IMR-90 (cell line): Measurements from ENCODE around the gene PRRC1. TPM values are rescaled to one million over a fixed set of nuclear protein-coding genes. Genes with fewer than 3 reads are reported as not detected.

Experiments
- ATAC-seq: fragments of 200-7000 bp; cut with Tn5 transposase; 2 replicates; pipeline ENCODE4 v1.9.1; 2020; ENCODE audit warnings: low read depth, mild to moderate bottlenecking, moderate library complexity
- BruUV-seq: library from RNA; stranded (reverse); fragments of 400-500 nt; replicated peaks from 2 replicates; lab custom pipeline; 2021; lab: Mats Ljungman, UMichigan
- CTCF ChIA-PET: fragments of 300-600 bp; formaldehyde crosslinking; extraction: SDS; loops from one replicate; lab custom pipeline; 2021; ENCODE audit warnings: antibody characterized with exemption; lab: Yijun Ruan, JAX
- POLR2A ChIA-PET: fragments of 300-600 bp; sonication (Branson Sonifier 250); formaldehyde crosslinking; loops from one replicate; lab custom pipeline; 2022; ENCODE audit warnings: antibody characterized with exemption; ENCODE audit not compliant: unreplicated experiment; lab: Charles Lee
- DNase-seq: peaks from one replicate; pipeline ENCODE4 v3.0.0; 2013
- H2AFZ ChIP-seq: replicated peaks from 2 replicates; pipeline ENCODE3; 2013; ENCODE audit warnings: low read length, mild to moderate bottlenecking; ENCODE audit not compliant: poor library complexity
- H2AK5ac ChIP-seq: 2 replicates; pipeline ENCODE4 v1.6.1; 2013; ENCODE audit warnings: low read depth, low read length, inconsistent platforms
- H2AK9ac ChIP-seq: replicated peaks from 2 replicates; pipeline ENCODE3; 2013; ENCODE audit warnings: mild to moderate bottlenecking, low read depth, low read length, moderate library complexity; ENCODE audit not compliant: poor library complexity
- H2BK120ac ChIP-seq: 2 replicates; pipeline ENCODE4 v1.6.1; 2013; ENCODE audit warnings: low read depth, low read length, inconsistent platforms
- H2BK15ac ChIP-seq: 3 replicates; pipeline ENCODE4 v1.6.1; 2013; ENCODE audit warnings: low read depth, low read length, inconsistent platforms
- H2BK20ac ChIP-seq: 2 replicates; pipeline ENCODE4 v1.6.1; 2013; ENCODE audit warnings: low read depth, mild to moderate bottlenecking, inconsistent platforms, low read length, moderate library complexity
- H2BK5ac ChIP-seq: 2 replicates; pipeline ENCODE4 v1.6.1; 2013; ENCODE audit warnings: mild to moderate bottlenecking, low read depth, low read length, inconsistent platforms; ENCODE audit not compliant: poor library complexity, severe bottlenecking
- H3K14ac ChIP-seq: replicated peaks from 2 replicates; pipeline ENCODE4 v1.6.1; 2013; ENCODE audit warnings: low read depth, low read length, inconsistent platforms
- H3K18ac ChIP-seq: 2 replicates; pipeline ENCODE4 v1.6.1; 2013; ENCODE audit warnings: low read depth, low read length, control low read depth
- H3K23ac ChIP-seq: 2 replicates; pipeline ENCODE4 v1.6.1; 2013; ENCODE audit warnings: low read depth, low read length, inconsistent platforms
- H3K27ac ChIP-seq: 2 replicates; pipeline ENCODE4 v1.5.1; 2013; ENCODE audit warnings: mild to moderate bottlenecking, control low read depth, low read length; ENCODE audit not compliant: insufficient read depth
- H3K27me3 ChIP-seq: 2 replicates; pipeline ENCODE4 v1.6.1; 2013; ENCODE audit warnings: low read length; ENCODE audit not compliant: control insufficient read depth, insufficient read depth
- H3K36me3 ChIP-seq: 2 replicates; pipeline ENCODE4 v1.6.1; 2013; ENCODE audit warnings: low read length, mixed read lengths; ENCODE audit not compliant: control insufficient read depth, insufficient read depth
- H3K4ac ChIP-seq: 2 replicates; pipeline ENCODE4 v1.6.1; 2013; ENCODE audit warnings: low read depth, low read length, inconsistent platforms
- H3K4me1 ChIP-seq: 2 replicates; pipeline ENCODE4 v1.6.1; 2013; ENCODE audit warnings: low read length, mixed read lengths; ENCODE audit not compliant: control insufficient read depth, insufficient read depth
- H3K4me2 ChIP-seq: 2 replicates; pipeline ENCODE4 v1.6.1; 2013; ENCODE audit warnings: low read depth, mild to moderate bottlenecking, control low read depth, low read length, moderate library complexity
- H3K4me3 ChIP-seq: 2 replicates; pipeline ENCODE4 v1.5.1; 2013; ENCODE audit warnings: low read depth, mild to moderate bottlenecking, control low read depth, low read length, moderate library complexity; ENCODE audit not compliant: insufficient read depth
- H3K56ac ChIP-seq: 2 replicates; pipeline ENCODE4 v1.6.1; 2013; ENCODE audit warnings: low read length, inconsistent platforms; ENCODE audit not compliant: insufficient read depth; ENCODE audit errors: extremely low read depth
- H3K79me1 ChIP-seq, 2 experiments: 2 replicates each; pipeline ENCODE4 v1.6.1; 2013; ENCODE audit warnings: low read length in 2 of 2, inconsistent platforms in 1 of 2, low read depth in 1 of 2
- H3K9ac ChIP-seq: 2 replicates; pipeline ENCODE4 v1.6.1; 2013; ENCODE audit warnings: low read depth, low read length, control low read depth
- H3K9me1 ChIP-seq: 2 replicates; pipeline ENCODE4 v1.6.1; 2013; ENCODE audit warnings: low read length, inconsistent platforms; ENCODE audit not compliant: insufficient read depth
- H3K9me3 ChIP-seq: 2 replicates; pipeline ENCODE4 v1.6.1; 2013; ENCODE audit warnings: low read length; ENCODE audit not compliant: control insufficient read depth, insufficient read depth
- H4K20me1 ChIP-seq: 2 replicates; pipeline ENCODE4 v1.6.1; 2013; ENCODE audit warnings: low read length, inconsistent platforms; ENCODE audit not compliant: insufficient read depth
- H4K5ac ChIP-seq: 2 replicates; pipeline ENCODE4 v1.6.1; 2013; ENCODE audit warnings: mild to moderate bottlenecking, low read depth, low read length, control low read depth
- H4K8ac ChIP-seq, 2 experiments: 2 replicates each; pipeline ENCODE4 v1.6.1; 2013; ENCODE audit warnings: low read depth in 2 of 2, low read length in 2 of 2, control low read depth in 1 of 2, inconsistent platforms in 1 of 2
- H4K91ac ChIP-seq: 2 replicates; pipeline ENCODE4 v1.6.1; 2013; ENCODE audit warnings: low read depth, low read length, inconsistent platforms; ENCODE audit not compliant: insufficient read depth
- BHLHE40 ChIP-seq: fragments of 150-350 bp; IDR thresholded peaks from 2 replicates; pipeline ENCODE4 v1.6.1; 2016; ENCODE audit warnings: mild to moderate bottlenecking, low read depth, low read length
- CHD1 ChIP-seq: IDR thresholded peaks from 2 replicates; pipeline ENCODE4 v1.6.1; 2012; ENCODE audit warnings: low read depth, low read length, improper control_type of control experiment
- CTCF ChIP-seq: conservative IDR thresholded peaks from 2 replicates; pipeline ENCODE4 v1.5.1; 2012; ENCODE audit warnings: mild to moderate bottlenecking, low read depth, low read length, improper control_type of control experiment
- ELK1 ChIP-seq: fragments of 150-350 bp; IDR thresholded peaks from 2 replicates; pipeline ENCODE4 v1.6.1; 2016; ENCODE audit warnings: low read depth, mild to moderate bottlenecking, low read length, moderate library complexity, borderline replicate concordance
- MAZ ChIP-seq: IDR thresholded peaks from 2 replicates; pipeline ENCODE4 v1.6.1; 2012; ENCODE audit warnings: low read depth, mild to moderate bottlenecking, low read length, improper control_type of control experiment, moderate library complexity, borderline replicate concordance
- NFE2L2 ChIP-seq: fragments of 150-350 bp; IDR thresholded peaks from 2 replicates; pipeline ENCODE4 v1.6.1; 2016; ENCODE audit warnings: low read depth, mild to moderate bottlenecking, low read length
- POLR2A ChIP-seq: IDR thresholded peaks from 2 replicates; pipeline ENCODE4 v1.6.1; 2012; ENCODE audit warnings: mild to moderate bottlenecking, low read depth, low read length
- SMC3 ChIP-seq: fragments of 150-350 bp; IDR thresholded peaks from 2 replicates; pipeline ENCODE4 v1.6.1; 2016; ENCODE audit warnings: low read depth, mild to moderate bottlenecking, antibody characterized with exemption, low read length, moderate library complexity
- USF2 ChIP-seq: fragments of 150-350 bp; IDR thresholded peaks from 2 replicates; pipeline ENCODE4 v1.6.1; 2017; ENCODE audit warnings: mild to moderate bottlenecking, antibody characterized with exemption, low read length, low read depth
- WGBS, 2 experiments: methylation state at CpG; one replicate each; pipeline versions ENCODE4 v1.1.5 to v1.1.7; 2013; ENCODE audit warnings: missing lambda C conversion rate in 2 of 2; ENCODE audit not compliant: insufficient read length in 1 of 2; ENCODE audit errors: extremely low coverage in 2 of 2; 5-methylcytosine and 5-hydroxymethylcytosine counted together
- dilution Hi-C: fragments of 300-500 bp; cut with HindIII; formaldehyde crosslinking; loops from one replicate; pipeline ENCODE4 v1.14.3; 2018; ENCODE audit warnings: low sequenced_read_pairs; ENCODE audit not compliant: unreplicated experiment
- in situ Hi-C: fragments of 300-500 bp; cut with MboI; formaldehyde crosslinking; loops from 3 replicates; pipeline ENCODE4 v1.14.3; 2019; ENCODE audit warnings: low sequenced_read_pairs, inconsistent platforms, mixed read lengths
- intact Hi-C: fragments of 100-400 bp; cut with micrococcal nuclease; formaldehyde crosslinking; loops from 2 replicates; pipeline ENCODE4 v1.10.0; 2022
- polyA plus RNA-seq, 3 experiments: library from polyadenylated mRNA; depleted of rRNA; stranded (reverse); fragments of >200 nt; gene quantifications; 2 replicates each; pipeline ENCODE4 v1.2.3, GENCODE V29; 2012; ENCODE audit warnings: low replicate concordance in 1 of 3
- total RNA-seq: library from RNA; depleted of rRNA; stranded (reverse); fragments of >200 nt; gene quantifications from 2 replicates; pipeline ENCODE4 v1.2.3, GENCODE V29; 2012

Gene PRRC1
- total and polyA plus RNA-seq, 2 of the 4 experiments (the other 2 are of a cell fraction), result 46.8 to 63.1 TPM

GRCh38 chr5:127549551-127549950, 32.1 kb downstream of the PRRC1 start:
- ChIA-PET CTCF (no interaction called here), POLR2A (no interaction called here)
- no peaks in the 10 kb centered on the region; the same call in none of the 2 replicates for H3K9me1 ChIP-seq
- peaks cover 11 to 33% of the 10 kb centered on the region in 2 experiments for H3K79me1 ChIP-seq
- no peak overlapping the region for H2BK20ac ChIP-seq
- H4K20me1 ChIP-seq, result peaks cover 8% of the 10 kb centered on the region; the same call in 1 of the 2 replicates
- H3K4ac ChIP-seq, result no peak overlapping the region
- H3K18ac ChIP-seq, result no peak overlapping the region
- H3K36me3 ChIP-seq, result peaks cover 21% of the 10 kb centered on the region
- H3K4me1 ChIP-seq, result 0 out of 2 replicates have a peak, but pooled peaks cover 2% of the 10 kb centered on the region
- dilution Hi-C loops (no loop called here), in situ Hi-C loops (no loop called here), intact Hi-C loops (no loop called here)
- WGBS, 2 experiments, result no CpG with 5 or more reads among the region's 2 CpGs
- DNase-seq (no peak), ATAC-seq (no peak)
- H2BK15ac ChIP-seq, result no peak overlapping the region
- BruUV-seq, result no TSS peak
- H3K9ac ChIP-seq, result no peak overlapping the region
- H3K56ac ChIP-seq, result no peak overlapping the region
- no peak overlapping the region for H2AK9ac ChIP-seq
- H4K5ac ChIP-seq, result no peak overlapping the region
- no peak for TF ChIP-seq MAZ
- no peak for TF ChIP-seq CTCF
- TF ChIP-seq ELK1, result no peak
- TF ChIP-seq SMC3, result no peak
- no peak for TF ChIP-seq CHD1
- no peak for TF ChIP-seq POLR2A
- TF ChIP-seq NFE2L2, result no peak
- no peak for TF ChIP-seq USF2
- no peak for TF ChIP-seq BHLHE40
- no peak overlapping the region for H3K14ac ChIP-seq
- H3K23ac ChIP-seq, result no peak overlapping the region
- no peak overlapping the region for H3K27ac ChIP-seq
- no peak overlapping the region for H3K4me3 ChIP-seq
- no peak overlapping the region for H4K8ac ChIP-seq
- no peak overlapping the region for H2AK5ac ChIP-seq
- no peaks in the 10 kb centered on the region for H3K9me3 ChIP-seq
- H3K4me2 ChIP-seq, result no peak overlapping the region
- H3K27me3 ChIP-seq, result no peaks in the 10 kb centered on the region
- no peak overlapping the region for H2AFZ ChIP-seq
- H2BK120ac ChIP-seq, result no peak overlapping the region
- no peak overlapping the region for H2BK5ac ChIP-seq
- H4K91ac ChIP-seq, result no peak overlapping the region
